B cell (primary cell): ENCODE results near the gene PTPRG.

ENCODE experiments used
- CTCF ChIP-seq: fragments of 200-600 bp; IDR thresholded peaks from one replicate; pipeline ENCODE4 v1.8.0; 2022; ENCODE audit warnings: antibody characterized with exemption, mild to moderate bottlenecking
- EZH2 ChIP-seq: IDR thresholded peaks from 2 replicates; pipeline ENCODE4 v1.6.1; 2012; ENCODE audit warnings: borderline replicate concordance, low read depth, mild to moderate bottlenecking, moderate library complexity, low read length; ENCODE audit not compliant: insufficient read depth, poor library complexity, severe bottlenecking

GRCh38 chr3:62335196-62335595 is 773.8 kb downstream of the PTPRG start:
- TF ChIP-seq CTCF (no peak), EZH2 (no peak)
